CD4-positive, alpha-beta T cell treated with Interferon gamma for 1 hour (primary cell): ENCODE data around the gene P2RX5.

Experiments
- DNase-seq: peaks from one replicate; pipeline ENCODE4 v3.0.0-alpha.2; 2020

Gene P2RX5

DNA sequence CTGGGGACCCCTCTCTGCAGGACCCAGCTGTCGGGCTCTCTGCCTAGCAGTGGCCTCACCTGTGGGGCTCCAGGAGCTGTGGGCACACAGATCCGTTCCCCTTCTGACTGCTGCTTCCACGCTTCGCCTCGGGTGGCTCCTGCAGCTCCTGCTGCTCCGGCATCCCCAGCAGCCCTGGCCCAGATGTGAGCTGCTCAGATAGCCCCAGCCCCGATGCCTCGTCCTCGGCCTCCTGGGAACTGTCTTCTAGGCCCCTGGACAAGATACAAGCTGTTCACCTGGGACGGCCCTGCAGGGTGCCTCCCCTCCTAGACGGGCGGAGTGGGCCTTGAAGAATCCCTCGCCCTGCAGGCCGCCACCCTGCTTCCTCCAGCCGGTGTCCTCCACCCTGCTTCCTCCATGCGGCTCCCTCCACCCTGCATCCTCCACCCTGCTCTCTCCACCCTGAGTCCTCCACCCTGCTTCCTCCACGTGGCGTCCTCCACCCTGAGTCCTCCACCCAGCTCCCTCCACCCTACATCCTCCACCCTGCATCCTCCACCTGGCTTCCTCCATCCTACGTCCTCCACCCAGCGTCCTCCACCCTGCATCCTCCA lies 16.3 kb downstream of the P2RX5 start:
- DNase-seq, result no peak

DNA sequence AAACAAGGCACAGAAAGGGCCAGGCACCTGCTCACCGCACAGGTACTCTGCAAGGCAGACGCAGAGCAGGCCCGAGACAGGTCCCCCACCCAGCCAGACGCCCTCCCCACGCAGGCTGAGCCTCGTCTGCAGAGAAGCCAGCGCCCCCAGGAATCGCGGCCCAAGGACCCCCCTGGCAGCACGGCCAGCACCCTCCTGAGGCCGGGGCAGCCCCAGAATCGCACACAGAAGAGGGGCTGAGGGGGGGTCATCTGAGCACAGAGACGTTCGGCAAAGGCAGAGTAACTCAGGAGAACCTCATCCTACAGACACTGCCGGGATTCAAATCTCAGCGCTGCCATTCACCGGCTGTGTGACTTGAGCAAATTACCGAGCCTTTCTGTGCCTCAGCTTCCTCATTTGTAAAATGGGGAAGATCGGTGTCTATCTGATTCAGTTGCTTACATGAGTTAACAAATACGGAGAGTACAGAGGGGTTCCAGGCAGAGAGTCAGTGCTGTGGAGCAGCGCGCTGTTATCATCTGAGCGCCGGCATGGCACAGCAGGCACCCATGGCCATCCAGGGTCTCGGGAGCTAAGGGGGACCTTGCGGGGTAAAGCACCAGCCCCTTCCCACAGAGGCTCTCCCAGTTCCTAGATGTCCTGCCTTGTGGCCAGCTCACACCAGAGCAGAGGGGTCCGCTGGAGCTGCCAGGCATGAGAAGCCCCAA lies 17.0 kb downstream of the P2RX5 start:
- no peak for DNase-seq

DNA sequence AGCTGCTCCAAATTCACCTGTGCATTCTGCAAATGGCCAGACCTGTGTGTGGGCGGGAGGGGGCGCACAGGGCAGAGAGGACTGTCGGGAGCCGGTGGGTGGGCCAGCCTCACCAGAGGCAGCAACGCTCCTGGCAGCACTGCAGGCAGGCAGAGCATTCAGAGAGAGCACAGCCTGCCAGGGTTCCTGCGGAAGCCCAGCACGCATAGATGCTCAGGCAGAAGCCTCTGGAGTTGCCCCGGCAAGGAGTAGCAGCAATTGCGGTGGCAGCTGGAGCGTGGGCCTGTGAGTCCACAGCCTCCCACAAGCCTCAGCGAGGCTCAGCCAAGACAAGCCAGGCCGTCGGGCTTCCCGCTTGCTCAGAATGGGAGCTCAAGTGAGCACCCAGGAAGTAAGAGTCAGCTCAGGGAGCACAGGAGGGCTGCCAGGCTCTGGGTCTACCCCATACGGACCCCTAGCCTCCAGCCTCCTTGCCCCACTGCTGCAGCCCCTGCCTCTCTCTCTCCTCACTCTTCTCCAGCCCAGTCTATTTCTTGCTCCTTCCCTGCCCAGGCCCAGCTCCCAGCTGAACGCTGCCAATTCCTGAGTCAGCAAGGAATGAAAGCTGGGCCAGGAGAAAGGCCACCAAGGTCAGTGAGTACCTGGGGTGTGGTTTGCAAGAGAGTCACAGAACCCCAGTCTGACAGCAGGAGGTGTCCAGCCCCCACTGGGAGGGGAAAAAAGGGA lies 17.7 kb downstream of the P2RX5 start:
- DNase-seq, result no peak

DNA sequence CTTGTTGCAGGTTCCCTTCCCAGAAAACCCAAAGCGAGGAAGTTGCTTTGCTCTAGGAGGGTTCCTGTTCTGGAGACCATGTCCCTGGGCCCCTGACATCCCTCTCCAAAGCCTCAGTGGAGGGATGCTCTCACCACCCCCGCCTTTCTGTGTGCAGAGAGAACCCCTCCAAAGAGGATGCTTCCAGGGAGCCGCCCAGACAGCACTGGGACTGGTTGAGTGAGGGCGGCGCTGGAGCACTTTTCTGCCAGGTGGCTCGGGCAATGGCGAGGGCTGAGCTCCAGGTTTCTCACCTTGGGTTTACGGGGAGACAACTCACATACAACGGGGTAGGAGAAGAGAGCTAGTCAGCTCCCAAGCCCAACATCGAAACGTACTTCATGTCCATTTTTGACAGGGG lies 20.1 kb downstream of the P2RX5 start:
- no peak for DNase-seq

DNA sequence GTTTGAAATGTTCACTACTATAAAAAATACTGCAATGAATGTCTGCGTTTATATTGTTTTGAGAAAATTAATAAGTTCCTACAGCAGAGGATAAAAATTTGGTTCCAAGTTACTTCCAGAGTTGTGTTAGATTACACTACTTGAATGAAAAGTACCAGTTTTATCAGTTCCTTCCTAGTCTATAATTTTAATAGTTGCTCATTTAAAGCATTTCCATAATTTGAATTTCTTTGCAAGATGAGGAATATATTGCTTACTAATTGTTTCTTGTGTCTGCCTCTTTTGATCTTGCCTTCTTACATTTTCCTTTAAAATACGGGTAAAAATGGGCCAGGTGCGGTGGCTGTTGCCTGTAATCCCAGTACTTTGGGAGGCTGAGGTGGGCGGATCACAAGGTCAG lies 23.4 kb downstream of the P2RX5 start:
- no peak for DNase-seq

DNA sequence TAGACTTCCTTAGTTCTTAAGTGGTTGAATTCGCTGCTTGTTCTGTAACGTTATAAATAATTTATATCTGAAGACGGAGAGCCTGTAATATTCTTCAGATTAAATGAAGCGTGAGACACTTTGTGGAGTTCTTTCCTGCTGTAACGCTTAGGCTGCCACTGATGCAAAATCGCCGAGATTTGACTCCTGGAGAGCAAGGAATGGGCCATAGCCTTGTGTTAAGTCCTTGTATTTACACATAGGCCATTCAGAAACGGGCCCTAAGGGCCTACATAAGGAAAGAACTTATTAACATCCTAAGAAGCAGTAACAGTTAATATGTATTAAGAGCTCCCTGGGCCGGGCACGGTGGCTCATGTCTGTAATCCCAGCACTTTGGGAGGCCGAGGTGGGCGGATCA lies 26.4 kb downstream of the P2RX5 start:
- DNase-seq, result no peak

DNA sequence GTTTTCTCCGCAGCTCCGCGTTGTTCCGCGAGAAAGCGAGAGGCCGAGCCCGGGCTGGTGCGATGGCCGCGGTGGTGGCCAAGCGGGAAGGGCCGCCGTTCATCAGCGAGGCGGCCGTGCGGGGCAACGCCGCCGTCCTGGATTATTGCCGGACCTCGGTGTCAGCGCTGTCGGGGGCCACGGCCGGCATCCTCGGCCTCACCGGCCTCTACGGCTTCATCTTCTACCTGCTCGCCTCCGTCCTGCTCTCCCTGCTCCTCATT lies 26.9 kb downstream of the P2RX5 start:
- DNase-seq, result no peak

DNA sequence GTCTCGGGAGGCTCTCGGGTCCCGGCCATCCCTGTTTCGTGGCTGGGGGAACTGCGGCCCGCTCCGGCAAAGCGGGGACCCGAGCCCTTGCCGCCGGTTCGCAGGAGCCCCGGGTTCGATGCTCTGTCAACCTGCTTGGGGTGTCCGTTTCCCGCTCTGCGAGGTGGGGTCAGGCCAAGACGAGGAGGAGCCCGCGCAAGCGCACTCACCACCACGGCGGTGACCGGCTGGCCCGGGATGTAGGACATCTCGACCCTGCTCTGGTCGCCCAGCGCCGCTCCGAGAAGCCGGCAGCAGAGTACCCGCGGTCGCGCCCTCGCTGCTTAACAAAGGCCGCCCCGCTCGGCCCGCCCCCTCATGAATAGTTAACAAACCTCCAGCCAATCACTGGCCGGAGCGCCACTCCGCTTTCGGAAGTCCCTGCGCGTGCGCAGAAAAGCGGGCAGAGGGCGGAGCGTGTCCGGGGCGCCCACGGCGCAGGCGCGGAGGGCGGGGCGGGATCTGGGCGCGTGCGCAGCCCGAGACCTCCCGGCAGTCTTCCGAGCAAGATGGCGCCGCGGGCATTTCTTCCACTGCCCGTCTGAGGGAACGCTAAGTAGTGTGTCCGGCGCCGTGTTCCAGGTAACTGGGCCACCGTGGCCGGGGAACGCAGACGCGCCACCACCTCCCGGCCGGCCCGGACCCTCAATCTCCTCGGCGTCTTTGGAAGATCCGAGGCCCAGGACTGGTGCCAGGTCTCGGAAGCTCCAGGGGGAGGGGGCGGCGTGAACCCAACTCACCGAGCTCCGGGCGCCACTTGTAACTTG lies 27.5 kb downstream of the P2RX5 start, which contains the start of the genes EMC6 and TAX1BP3:
EMC6 (plus strand) TSS at position 534 of the 806 bp plus-strand sequence. CDS start 335 bp downstream, outside the sequence.
TAX1BP3 (minus strand) TSS at position 300 of the 806 bp plus-strand sequence; CDS start at position 248, 52 bp downstream.
- peak; percentile 97 for DNase-seq

DNA sequence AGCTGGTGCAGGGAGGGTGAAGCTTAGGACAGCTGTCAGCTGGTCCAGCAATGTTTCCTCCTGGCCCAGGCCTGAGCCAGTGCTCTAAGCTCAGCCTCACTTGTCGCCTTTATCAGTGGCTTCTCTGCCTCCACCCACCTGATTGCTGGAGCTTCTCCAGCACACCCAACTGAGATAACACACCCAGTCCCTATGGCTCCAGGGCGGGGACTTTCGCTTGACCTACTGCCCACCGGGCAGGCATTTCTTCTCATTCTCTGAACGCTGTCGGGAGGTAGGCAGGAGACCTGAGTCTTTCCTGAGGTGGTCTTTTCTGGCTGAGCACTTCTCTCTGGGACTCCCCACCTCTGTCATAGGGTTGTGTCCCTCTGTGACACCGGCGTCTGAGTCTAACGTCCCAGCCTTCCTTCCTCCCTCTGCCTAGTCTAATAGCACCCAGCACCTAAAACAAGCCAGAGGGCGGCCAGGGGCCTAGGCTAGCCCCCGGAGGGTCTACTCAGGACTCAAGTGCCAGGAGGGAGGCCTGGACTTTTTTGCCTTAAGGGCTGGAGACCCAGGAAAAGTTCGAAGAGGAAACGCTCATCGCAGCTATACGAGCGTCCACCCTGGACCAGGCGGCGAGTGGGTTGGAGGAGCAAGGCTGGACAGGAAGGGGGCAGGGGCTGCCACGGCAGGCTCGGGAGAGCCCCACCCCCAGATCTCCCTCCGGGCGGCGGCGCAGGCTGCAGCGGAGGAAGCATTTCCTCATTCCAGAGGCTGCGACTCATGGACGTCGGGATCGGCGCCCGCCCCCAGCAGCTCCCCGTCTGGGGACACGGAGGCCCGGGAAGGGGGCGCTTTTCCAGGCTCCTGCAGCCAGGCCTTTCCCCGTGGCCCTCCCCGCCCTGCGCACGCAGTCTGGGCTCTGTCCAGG lies 28.3 kb downstream of the P2RX5 start:
- DNase-seq, result no peak

DNA sequence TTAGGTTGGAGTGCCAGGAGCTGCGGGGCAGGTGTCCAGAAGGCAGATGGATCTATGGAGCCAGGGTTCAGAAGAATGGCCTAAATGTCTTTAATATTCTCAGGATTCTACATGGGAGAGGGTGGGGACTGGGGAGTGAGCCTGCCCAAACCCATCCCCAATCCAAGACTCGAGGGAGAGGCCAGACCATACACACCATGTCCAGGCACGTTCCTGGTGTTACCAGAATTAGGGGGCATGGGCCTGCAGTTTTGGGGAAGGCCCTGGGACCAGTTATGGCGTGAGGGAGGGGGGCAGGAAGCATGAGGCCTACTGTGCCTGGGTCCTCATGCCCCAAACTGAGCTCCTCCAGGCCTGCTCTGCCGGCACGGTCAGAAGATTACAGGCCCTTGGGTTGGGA lies 29.4 kb downstream of the P2RX5 start:
- DNase-seq, result no peak

DNA sequence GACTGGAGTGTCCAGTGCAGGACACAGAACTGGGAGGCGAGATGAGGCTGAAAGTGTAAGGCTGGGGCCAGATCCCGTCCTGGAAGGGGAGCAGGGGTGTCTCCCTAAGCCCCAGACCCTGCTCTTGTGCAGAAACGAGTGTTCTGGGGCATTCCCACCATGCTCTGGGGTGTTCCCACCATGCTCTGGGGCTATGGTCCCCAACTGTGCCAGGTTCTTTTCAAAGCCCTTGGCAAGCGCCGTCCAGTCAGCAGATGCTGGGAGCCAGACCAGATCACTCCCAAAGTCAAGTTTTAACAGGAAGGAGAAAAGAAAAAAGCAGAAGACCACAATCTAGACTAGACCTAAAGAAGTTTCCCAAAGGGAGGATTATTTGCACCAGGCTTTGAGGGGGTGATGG lies 30.1 kb downstream of the P2RX5 start:
- no peak for DNase-seq

DNA sequence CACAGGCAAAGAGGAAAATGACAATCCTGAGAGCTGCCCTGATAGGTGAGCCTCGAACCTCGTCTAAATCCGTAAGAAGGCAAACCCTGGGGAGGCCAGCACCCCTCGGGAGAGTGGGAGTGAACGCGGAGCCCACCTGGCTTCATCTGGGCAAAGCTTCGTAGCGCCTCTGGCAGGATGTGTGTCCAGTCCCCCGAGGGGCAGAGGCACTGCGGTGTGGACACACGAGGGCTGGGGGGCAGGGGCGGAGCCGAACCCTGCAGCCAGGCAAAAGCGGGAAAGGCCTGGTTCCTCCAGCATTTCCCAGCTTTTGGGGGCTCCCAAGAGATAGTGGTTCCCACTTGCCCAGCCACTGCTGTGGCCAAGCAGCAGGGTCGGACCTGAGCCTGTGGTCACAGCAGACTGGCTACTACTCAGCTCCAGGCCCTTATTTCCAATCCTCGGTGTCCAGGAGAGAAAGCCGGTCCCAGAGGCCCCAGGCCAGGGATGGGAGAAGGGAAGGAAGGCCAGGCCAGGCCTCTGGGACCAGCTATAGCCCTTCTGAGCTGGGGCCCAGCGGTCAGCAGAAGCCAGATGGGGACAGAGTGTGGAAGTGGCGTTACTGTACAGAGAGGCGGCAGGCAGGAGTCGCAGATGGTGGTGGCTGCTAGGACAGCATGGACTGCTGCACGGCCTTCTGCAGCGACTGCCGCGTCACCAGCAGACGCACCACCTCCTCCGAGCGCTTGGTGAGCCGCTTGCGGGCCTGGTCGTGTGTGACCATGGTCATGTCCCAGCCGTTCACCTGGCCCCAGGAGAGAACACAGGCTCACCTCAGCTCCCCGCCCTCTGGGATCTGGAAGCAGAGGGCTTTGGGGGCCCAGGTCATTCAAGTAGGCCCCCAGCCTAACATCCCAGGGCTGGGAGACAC lies 32.6 kb downstream of the P2RX5 start:
- no peak for DNase-seq

DNA sequence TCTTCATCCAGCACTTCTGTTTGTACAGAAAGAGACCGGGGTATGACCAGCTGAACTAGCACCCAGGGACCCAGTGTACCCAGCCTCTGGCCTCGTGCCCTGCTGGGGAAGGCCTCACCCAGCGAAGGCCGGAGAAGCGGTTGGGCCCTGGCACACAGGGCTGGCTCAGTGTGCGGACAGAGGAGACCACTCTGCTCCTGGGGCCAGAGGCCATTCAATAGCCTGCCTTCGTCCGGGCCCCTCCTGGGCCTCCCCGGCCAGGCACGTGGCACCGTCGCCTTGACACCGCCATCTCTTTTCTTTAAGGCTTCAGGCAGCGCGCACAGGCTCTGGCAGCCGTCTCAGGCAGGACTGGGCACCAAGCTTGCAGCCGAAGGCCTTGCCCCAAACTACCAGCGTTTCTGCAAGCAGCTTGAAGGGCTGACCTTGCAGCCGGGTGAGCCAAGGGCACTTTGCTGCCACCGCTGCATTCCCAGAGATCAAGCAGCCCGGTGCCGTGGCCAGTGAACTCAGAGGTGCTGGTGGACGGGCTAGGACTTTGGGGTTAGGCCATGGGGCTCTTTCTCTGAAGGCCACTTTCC lies 35.6 kb downstream of the P2RX5 start:
- no peak for DNase-seq

DNA sequence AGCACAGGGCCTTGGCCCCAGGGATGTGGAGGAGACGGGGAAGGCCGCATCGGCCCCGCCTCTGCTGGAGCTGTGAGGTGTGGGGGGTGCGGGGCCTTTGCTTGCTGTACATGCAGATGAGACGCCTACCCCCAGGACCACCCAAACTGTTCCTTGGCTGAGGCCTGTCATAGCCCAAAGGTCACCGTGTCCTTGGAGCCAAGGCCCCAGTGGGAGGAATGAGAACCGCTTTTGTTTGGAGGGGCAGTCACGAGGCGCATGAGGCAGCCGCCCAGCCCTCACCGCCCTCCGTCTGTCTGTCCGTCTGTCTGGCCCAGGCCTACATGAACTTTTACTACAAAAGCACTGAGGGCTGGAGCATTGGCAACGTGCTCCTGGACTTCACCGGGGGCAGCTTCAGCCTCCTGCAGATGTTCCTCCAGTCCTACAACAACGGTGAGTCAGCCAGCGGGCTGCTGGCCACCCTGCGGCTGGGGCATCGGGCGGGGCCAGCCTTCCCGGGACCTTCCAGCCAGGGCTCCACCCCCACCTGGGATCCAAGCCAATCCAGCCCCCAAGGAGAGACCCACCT lies 36.3 kb downstream of the P2RX5 start:
- no peak for DNase-seq

DNA sequence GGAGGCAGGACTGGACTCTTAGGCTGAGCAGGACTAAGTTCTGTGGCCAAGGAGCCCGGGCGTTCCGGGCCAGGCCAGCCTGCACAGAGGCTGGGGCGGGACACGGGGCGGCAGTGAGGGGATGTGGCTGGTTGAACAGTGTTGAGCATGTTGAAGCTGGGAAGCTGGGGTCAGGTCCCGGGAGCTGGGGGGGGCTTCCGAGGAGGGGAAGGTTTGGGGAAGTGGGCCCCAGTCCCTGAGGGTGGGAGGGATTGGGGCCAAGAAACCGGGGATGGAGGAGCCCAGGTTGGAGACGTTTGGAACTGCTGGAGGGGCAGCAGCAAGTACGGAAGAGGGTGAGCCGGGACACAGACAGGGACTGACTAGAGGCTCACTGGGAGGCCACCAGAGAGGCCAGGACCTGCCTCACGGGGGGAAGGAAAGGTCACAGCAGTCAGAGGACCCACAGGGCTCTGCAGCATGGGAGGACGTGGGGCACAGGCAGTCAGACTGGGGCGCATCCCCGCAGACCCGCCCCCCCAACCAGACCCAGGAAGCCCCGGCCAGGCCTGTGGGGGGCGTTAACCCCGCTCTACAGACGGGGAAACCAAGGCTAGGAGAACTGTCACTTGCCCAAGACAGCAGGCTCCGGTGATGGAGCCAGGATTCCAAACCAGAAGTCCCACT lies 37.0 kb downstream of the P2RX5 start:
- no peak for DNase-seq

DNA sequence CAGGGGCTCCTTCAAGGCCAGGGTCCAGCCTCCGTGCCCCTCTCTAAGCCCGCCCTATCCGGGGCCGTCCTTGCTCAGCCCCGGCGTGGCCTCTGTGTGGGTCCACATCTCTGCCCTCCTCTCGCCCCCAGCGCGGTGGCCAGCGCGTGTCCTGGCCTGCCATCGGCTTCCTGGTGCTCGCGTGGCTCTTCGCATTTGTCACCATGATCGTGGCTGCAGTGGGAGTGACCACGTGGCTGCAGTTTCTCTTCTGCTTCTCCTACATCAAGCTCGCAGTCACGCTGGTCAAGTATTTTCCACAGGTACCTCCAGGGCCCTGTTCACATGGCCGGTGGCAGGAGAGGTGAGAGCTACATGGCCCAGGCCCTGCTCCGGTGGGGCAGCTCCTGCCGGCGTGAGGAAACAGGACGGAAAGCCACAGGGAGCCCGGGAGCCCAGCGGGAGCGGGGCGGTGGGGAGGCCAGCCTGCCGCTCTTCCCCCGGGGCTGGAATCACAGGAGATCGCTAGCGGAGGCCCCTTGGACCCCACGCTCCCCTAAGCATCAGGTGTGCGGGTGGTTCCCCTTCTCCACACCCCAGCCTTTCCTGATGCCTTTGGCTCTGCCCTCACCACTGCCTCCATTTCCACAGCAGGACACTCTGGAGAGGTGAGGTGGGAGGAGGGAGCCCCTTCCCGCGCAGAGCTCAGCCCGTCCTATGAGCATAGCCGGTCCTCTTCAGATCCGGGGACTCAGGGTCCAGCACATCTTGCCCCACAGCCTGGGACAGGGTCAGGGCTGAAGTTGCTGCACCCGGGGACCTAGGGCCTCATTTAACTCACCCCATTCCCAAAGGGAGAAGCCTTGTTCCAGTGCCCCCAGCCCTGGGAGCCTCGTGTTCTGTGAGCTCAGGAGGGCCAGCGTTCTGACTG lies 37.8 kb downstream of the P2RX5 start:
- no peak for DNase-seq

DNA sequence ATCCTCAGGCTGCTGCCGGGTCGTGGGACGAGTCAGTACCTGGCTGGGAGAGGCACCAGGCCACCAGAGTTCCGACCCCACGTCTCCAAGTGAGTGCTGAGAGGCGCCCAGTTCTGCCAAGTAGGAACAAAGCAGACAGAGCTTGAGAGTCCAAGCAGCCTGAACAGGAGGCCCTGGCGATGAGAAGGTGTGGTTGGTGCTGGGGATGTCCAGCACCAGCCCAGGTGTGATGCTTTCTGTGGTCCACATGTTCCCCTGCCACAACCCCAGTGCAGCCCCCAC lies 38.4 kb downstream of the P2RX5 start:
- no peak for DNase-seq

DNA sequence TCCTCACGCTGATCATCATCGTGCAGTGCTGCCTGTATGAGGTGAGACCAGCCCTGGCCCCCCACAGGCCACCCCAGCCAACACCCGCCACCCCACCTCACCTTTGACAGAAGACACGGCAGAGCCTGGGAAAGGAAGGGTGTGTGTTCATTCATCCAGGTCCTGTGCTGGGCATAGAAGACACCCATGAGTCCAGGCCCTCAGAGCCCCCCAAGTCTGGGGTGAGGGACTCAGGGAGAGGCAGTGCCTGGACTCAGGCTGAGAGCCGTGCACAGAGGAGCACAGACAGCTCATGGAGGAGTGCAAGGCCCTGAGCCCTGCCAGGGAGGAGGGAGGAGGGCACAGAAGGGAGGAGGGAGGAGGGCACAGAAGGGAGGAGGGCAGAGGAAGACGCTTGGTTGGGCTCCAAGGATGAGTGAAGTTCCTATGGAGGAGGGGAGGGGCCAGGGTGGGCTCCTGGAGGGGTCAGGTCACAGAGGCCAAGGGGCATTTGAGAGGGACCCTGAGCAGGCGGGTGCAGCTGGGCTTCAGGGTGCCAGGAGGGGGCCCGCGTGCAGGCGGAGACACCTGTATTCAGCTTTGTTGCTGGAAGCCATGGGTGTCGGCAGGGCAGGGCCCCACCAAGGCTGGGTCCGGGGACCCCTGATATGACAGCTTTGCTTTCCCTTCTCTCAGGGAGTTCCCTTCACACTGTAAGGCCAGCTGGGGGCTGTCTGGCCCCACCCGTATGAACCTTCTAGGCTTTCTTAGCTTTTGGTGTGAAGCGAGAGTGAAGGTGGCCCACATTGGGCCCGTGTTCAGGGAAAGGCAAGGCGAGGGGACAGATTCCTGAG lies 39.0 kb downstream of the P2RX5 start:
- DNase-seq, result no peak
